Measurements from ENCODE around the gene FAM118A.

DNA sequence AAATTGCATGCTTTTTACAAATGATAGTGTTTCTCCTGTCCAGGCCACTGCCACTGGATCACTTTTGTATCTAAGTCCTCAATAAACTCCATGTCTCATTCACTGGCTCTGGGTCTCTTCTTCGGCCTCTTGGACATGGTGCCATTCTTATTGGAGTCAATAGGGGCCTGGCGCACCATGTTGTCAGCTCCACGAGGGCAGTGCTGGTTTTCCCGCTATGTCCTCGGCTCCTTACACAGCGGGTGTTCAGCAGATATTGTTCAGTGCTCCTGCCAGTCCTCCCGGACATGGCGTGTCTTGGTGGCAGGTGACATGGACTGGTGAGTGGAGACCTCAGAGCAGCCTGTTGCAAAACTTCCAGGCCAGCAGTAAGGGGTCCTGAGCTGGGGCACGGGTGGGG lies 3.6 kb upstream of the FAM118A start:
- TF ChIP-seq, protein P1, sequence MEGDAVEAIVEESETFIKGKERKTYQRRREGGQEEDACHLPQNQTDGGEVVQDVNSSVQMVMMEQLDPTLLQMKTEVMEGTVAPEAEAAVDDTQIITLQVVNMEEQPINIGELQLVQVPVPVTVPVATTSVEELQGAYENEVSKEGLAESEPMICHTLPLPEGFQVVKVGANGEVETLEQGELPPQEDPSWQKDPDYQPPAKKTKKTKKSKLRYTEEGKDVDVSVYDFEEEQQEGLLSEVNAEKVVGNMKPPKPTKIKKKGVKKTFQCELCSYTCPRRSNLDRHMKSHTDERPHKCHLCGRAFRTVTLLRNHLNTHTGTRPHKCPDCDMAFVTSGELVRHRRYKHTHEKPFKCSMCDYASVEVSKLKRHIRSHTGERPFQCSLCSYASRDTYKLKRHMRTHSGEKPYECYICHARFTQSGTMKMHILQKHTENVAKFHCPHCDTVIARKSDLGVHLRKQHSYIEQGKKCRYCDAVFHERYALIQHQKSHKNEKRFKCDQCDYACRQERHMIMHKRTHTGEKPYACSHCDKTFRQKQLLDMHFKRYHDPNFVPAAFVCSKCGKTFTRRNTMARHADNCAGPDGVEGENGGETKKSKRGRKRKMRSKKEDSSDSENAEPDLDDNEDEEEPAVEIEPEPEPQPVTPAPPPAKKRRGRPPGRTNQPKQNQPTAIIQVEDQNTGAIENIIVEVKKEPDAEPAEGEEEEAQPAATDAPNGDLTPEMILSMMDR (IDR thresholded peaks at IDR 0.05) = no peak
- no peak for TF ChIP-seq POLR2AphosphoS5 (IDR thresholded peaks at IDR 0.05; ENCODE audit: insufficient read depth in 1 of 2, low read depth in 1 of 2)
